Activated CD4-positive, CD25-positive, alpha-beta regulatory T cell (primary cell): ENCODE data around the gene TNNC1.

Source experiments
- DNase-seq, 4 experiments: peaks; one replicate each; lab custom pipeline; 2025; lab: John Stamatoyannopoulos, UW

Gene TNNC1

DNA sequence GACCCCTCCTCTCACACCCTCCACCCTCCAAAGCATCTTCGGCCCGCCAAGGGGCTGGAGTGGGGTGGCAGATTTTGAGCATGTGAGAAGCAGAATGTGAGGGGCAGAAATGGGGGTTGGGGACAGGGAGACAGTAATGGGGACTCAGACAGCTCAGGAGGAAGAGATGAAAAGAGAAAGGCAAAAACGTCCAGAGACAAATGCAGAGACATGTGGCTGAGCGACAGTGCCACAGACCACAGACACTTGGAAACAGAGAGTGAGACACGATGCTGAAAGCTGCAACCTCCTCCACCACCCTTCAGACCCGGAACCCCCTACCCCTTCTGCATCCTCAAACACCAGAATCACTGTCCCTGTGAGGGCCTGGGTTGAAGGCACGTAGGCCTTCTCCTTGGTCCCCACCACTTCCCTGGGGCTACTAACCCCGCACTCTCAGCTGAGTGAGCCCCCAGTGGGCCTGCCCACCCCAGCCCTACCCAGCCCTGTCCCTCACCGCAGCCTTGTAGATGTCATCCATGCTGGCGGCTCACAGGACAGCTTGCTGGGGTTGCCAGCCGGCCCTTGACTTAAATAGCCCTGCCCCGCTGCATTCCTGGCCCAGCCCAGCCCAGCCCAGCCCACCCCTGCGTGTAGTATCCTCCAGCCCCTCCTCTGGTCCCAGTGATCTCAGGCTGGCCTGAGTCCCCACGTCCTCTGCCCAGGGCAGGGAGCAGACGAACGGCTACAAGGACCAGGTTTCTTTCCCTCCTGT, at the start of gene TNNC1:
Gene TNNC1, minus strand, starts transcription at position 546 of the 754 bp plus-strand sequence. Its CDS starts 26 bp downstream, at position 520.
- no peak for DNase-seq

DNA sequence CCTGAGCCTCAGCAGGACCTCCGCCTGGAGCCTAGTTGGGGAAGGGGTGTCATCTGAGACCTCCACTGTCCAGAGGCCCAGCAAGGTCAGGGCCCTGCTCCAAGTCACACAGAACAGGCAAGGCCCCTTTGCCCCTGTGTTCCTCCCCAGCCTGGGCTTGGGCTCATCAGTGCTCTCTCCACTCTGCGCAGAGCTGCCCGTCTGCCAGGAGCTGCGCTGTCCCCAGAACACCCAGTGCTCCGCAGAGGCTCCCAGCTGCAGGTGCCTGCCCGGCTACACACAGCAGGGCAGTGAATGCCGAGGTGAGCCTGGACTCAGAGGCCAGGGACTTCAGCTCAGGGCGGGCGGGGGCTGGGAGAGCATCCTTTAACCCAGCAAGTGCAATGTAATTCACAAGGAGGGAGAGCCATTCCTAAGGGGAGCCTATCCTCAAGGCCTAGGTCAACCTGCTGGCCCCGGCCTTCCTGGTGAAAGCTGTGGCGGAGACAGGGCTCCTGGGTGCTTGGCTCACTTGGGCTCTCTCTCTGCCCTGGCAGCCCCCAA, 49.0 kb upstream of the TNNC1 start:
- no peak for DNase-seq

DNA sequence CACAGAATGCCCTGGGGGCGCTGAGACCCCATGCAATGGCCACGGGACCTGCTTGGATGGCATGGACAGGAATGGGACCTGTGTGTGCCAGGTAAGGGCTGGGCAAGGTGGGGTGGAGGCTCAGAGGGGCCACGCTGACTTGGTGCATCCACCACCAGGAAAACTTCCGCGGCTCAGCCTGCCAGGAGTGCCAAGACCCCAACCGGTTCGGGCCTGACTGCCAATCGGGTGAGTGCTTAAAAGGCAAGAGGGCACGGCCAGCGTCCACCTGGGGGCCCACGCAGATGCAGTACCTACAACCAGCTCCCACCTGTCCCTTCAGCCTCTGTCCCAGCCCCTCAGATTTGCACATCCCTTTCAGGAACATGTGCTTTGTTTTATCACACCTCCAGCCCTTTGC, 48.2 kb upstream of the TNNC1 start:
- no peak for DNase-seq

DNA sequence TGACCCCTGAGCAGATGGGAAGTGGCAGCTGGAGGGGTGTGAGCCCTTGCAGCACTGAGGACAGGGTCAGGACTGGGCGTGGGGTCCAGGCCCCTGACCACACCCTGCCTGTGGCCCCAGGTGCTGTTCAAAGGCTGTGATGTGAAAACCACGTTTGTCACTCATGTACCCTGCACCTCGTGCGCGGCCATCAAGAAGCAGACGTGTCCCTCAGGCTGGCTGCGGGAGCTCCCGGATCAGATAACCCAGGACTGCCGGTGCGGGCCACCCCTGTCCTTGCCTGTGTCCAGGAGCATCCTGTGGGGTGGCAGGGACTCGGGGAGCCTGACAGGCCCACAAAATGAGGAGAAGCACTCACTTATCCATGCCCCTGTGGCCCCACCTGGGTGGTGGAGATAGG, 47.2 kb upstream of the TNNC1 start:
- no peak for DNase-seq

DNA sequence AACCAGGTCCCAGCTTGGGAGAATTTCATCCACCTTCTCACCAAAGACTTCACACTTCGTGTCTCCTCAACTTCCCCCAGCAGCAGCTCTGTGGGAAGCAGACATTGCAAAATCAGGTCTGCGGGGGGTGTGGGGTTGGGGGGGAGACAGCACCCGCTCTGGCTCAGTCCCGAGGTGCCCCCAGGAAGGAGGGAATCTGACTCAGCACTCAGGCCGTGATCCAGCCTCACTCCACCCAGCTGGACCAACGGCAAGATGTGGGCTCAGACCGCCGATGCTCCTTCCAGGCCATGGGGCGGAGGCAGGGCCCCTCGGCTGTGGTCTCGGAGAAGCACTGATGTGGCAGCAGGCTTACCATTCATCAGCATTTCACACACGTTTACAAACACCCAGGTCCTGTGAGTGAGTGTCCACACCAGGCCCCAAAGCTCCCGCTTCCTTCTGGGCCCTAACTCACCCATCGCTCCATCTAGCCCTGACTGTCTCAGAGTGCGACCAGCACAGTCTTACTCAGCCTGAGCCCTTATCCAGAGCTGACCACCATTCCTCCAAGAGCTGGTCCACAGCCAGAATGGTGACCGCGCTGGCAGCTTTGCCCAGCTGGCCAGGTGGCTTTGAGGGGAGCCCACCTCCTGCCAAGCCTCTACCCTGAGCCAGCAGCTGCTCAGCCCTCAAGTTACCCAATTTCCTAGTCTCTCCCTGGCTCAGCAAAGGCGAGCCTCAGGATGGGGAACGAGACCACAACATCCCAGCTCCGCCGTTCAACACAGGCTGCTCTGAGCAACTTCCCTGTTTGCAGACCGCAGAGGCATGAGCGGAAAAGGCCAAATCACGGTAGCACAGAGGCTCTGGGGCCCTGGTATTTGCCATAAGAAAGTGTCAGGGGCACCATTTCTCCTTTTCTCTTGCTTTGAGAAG, 44.6 kb upstream of the TNNC1 start:
- no peak for DNase-seq

DNA sequence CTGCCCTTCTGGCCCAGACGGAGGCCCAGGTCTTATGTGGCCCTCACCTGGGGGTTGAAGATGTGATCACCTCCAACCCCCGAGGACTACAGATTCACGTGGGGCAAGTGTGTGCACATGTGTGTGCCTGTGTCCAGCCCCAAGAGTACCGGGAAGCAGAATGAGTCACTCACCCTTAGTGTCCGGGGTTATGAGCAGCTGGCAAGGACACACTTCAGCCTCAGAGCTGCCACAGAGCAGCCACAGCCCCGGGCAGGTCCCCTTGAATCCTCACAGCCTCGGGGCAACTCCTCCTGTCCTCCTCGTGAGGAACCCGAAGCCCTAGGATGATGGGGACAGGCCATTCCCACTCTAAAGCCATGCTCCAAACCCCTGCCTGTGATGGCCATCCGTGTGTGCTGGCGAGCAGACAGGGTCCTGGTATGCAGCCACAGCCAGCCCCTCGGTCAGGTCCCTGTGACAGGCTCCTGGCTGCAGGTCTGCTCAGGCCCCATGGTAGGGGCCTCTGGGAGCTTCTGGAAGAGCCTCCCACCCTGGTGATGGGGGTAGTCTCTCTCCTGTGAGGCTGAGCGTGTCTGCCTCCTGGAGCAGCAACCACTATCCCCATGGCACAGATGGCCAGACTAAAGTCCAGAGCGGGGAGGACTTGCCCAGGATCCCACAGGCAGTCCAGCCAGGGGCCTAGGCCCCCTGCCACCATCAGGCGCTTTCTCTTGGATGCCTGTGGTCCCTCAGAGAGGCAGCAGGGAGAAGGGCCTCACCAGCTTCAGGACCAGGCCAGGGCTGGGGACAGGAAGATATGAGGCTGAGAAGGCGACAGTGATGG, 42.1 kb upstream of the TNNC1 start:
- DNase-seq, result no peak

DNA sequence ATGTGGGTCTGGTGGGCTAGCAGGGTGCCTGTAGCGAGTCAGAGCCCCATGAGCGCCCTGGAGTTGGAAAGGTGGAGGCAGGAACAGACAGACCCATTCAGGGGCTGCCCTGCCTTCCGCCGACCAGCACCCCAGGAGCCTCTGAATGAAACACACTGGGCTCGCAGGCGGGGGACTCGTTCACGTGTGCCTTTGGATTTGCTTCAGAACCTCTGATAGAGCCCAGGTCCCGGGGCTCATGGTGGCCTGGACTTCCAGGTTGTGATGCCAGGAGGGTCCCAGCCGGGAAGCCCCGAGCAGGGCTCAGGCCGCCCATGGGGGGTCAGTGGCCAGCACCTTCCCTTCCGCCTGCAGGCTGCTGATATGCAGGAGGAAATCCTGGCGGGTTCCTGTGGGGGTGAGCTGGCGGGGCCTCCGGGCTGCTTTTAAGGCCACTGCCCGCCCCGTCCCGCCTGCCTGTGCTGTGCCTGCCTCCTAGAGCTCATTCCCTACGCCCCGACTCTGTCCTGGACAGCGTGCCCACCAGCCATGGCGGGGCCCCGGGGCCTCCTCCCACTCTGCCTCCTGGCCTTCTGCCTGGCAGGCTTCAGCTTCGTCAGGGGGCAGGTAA, 41.1 kb upstream of the TNNC1 start, which contains the start of gene STAB1:
Gene STAB1, plus strand, starts transcription at position 453 of the 610 bp plus-strand sequence. Its CDS starts 76 bp downstream, at position 529.
- no peak for DNase-seq

DNA sequence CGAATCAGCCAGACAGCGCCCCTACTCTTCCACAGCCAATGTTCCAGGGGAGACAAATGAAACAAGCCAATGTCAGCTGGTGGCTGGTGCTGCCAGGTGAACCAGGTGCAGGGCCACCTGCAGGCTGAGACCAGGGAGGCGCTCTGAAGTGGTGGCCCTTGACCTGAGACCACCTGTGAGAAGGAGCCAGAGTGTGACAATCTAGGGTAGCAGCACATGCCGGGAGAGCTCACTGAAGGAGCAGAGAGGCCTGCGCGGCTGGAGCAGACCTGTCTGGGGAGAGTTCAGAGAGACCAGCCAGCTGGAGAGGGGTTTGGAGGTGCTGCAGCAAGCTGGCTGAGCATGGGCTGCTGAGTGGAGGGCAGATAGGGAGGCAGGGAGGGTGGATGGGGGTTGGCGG, 40.6 kb upstream of the TNNC1 start:
- DNase-seq, result no peak

DNA sequence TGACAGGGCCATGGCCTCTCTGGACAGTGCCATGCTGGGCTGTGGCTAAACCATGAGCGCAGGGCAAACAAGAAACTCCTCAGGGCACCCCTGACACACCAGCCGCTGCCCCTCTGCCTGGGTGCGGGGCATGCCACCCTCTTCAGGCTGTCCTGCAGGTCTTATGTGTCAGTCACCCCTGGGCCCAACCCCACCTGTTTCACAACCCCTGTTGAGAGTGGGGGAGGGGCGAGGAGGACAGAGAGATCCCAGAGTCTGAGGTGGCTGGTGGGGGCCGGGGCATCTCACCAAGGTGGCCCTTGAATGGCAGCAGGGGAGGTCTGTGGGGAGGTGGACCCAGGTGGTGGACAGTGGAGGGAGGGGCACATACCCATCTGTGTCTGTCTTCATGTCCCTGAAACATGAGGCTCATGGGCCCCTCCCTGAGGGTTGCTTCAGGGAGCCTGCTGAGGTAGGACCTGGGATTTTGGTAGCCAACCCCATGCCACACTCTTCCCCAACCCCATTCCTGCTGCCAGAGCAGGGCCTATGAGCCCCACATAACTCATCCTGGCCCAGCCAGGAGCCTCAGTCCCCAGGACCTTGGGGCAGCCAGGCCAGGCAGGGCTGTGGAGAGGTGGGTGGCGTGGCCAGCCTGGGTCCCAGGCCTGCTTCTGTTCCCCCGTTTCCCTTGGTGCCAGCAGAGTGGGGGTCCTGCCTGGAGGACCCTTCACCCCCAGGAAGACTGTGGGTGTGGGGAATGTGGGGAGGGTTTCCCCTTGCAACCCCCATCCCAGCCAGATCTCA, 39.6 kb upstream of the TNNC1 start:
- no peak for DNase-seq

DNA sequence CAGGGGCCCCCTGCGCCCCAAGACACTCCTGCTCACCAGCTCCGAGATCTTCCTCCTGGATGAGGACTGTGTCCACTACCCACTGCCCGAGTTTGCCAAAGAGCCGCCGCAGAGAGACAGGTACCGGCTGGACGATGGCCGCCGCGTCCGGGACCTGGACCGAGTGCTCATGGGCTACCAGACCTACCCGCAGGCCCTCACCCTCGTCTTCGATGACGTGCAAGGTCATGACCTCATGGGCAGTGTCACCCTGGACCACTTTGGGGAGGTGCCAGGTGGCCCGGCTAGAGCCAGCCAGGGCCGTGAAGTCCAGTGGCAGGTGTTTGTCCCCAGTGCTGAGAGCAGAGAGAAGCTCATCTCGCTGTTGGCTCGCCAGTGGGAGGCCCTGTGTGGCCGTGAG, 38.2 kb upstream of the TNNC1 start:
- DNase-seq, result no peak

DNA sequence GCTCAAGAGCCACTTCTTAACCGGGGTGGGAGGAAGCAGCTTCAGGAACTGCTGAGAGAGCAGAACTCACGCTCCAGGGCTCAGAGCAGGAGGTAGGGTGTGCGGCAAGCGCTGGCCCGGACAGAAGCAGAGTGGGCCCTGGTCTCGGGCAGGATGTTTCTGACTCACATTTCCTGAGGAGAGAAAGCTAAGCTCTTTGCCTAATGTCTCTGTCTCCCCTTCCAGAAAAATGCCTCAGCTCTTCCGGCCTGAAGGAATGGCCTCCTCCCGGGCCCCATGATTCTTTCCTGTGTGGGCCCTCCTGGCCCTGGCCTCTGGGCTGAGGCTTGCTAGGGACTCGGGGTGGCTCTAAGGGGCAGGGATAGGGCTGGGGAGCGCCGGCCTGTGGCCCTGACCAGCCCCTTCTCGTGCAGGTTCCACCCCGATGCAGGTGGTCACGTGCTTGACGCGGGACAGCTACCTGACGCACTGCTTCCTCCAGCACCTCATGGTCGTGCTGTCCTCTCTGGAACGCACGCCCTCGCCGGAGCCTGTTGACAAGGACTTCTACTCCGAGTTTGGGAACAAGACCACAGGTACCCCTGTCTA, 37.2 kb upstream of the TNNC1 start:
- no peak for DNase-seq

DNA sequence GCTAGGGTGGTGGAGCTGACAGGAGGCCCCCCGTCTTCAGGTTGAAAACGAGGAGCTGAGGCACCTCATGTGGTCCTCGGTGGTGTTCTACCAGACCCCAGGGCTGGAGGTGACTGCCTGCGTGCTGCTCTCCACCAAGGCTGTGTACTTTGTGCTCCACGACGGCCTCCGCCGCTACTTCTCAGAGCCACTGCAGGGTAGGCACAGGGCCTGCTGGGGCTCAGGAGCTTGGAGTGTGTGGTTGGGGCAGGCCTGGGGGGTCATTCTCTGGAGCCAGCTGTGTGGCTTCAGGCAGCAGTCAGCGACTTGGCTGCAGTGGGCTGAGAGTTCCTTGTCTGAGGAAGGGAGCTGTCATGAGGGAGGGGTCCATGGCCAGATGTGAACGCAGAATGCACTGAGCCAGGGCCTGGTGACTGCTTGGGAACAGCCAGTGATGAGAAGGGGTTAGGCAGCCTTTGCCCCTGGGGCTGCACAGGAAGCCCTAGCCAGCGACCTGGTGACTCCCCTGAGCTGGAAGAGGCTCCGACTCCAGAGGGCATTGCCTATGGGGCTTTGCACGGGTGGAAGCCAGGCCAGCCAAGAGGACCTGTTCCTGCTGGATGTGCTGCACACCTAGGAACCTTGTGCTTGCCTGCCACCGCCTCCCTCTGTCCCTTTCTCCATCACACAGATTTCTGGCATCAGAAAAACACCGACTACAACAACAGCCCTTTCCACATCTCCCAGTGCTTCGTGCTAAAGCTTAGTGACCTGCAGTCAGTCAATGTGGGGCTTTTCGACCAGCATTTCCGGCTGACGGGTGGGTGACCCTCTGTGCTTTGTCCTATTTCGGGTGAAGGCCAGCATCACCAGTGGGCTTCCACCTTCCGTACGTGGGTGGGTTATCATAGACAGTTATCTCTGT, 36.4 kb upstream of the TNNC1 start:
- no peak for DNase-seq

DNA sequence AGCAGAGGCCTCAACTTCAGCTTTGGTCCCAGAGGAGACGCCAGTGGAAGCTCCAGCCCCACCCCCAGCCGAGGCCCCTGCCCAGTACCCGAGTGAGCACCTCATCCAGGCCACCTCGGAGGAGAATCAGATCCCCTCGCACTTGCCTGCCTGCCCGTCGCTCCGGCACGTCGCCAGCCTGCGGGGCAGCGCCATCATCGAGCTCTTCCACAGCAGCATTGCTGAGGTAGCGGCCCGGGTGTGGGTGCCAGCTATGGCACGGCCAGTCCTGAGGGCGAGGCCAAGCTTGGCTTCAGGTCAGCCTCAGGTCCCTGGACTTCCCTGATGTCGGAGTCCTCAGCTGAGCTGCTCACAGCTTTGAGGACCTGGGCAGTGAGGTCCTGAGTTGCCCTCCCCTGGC, 35.6 kb upstream of the TNNC1 start:
- no peak for DNase-seq

DNA sequence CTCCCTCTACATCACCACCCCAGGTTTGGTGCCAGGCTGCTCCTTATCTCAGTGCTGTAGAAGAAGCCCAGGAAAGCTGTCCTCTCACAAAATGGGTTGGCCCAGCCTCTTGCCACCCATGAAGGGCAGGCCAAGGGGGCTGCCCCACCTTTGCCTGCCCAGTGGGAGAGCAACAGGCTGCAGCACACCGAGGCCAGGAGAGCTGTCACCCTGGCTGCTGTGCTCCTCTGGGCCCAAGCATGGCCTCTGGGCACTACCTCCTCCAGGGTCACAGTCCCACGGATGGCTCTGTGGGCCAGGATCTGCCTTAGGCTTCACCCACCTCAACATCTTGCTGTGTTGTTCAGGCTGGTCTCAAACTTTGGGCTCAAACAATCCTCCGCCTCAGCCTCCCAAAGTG, 34.9 kb upstream of the TNNC1 start:
- no peak for DNase-seq

DNA sequence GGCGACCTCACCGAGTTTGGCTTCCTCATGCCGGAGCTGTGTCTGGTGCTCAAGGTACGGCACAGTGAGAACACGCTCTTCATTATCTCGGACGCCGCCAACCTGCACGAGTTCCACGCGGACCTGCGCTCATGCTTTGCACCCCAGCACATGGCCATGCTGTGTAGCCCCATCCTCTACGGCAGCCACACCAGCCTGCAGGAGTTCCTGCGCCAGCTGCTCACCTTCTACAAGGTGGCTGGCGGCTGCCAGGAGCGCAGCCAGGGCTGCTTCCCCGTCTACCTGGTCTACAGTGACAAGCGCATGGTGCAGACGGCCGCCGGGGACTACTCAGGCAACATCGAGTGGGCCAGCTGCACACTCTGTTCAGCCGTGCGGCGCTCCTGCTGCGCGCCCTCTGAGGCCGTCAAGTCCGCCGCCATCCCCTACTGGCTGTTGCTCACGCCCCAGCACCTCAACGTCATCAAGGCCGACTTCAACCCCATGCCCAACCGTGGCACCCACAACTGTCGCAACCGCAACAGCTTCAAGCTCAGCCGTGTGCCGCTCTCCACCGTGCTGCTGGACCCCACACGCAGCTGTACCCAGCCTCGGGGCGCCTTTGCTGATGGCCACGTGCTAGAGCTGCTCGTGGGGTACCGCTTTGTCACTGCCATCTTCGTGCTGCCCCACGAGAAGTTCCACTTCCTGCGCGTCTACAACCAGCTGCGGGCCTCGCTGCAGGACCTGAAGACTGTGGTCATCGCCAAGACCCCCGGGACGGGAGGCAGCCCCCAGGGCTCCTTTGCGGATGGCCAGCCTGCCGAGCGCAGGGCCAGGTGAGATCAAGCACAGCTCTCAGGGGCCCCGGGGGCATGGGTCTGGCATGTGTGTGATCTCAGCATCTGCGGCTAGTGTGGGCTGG, 34.2 kb upstream of the TNNC1 start:
- DNase-seq, result no peak

DNA sequence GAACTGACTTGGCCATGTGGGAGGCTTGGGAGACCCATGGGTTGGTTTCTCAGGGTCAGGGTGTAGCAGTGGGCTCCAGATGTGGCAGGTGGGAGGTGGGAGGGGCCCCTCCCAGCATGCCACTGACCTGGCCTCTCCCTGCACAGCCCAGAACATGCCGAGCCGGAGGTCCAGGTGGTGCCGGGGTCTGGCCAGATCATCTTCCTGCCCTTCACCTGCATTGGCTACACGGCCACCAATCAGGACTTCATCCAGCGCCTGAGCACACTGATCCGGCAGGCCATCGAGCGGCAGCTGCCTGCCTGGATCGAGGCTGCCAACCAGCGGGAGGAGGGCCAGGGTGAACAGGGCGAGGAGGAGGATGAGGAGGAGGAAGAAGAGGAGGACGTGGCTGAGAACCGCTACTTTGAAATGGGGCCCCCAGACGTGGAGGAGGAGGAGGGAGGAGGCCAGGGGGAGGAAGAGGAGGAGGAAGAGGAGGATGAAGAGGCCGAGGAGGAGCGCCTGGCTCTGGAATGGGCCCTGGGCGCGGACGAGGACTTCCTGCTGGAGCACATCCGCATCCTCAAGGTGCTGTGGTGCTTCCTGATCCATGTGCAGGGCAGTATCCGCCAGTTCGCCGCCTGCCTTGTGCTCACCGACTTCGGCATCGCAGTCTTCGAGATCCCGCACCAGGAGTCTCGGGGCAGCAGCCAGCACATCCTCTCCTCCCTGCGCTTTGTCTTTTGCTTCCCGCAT, 33.4 kb upstream of the TNNC1 start:
- no peak for DNase-seq

DNA sequence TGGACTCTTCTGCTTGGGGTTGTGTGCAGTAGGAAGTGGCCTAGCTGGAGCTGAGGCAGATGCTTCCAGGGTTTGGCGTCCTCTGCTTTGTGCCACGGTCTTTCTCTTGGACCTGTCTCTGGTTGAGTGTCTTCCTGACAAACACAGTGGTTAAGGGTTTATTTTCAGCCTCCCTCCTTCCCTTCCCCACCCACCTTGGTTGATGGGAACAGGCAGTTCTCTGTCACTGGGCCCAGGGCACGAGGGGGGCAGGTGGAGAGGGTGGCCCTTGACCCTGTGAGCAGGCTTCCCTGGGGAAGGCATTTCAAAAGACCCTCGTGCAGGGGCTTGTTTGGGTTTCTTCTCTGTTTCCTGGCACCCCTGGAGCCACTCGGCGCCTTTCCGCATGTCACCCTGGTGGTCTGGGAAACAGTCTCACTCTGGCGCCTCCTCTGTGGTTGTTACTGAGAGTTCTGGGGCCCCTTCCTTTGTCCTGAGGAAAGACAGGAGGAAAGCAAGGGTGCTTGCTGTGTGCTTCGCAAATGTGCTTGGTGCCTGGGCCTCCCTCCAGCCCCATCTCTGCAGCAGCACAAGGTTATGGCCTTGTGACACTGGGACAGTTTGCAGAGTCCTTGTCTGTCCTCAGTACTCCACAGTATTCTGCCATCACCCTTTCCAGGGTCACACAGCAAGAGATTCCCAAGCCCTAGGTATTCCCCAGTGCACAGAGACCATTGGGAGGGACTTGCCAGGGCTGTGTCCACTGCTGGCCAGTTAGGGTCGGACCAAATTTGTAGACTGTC, 31.0 kb upstream of the TNNC1 start:
- DNase-seq, result no peak
